HepG2 (cell line): ENCODE results near the gene MYO18B.

Source experiments
- JARID2 ChIP-seq: sonication (generic); formaldehyde crosslinking; IDR thresholded peaks from 2 replicates; pipeline ENCODE4 v1.8.1; 2023; ENCODE audit warnings: missing genetic modification reagents, inconsistent platforms; ENCODE audit not compliant: insufficient replicate concordance
- TP53 ChIP-seq: sonication (generic); formaldehyde crosslinking; conservative IDR thresholded peaks from 2 replicates; pipeline ENCODE4 v1.4.0; 2020; ENCODE audit warnings: missing genetic modification reagents
- ZNF329 ChIP-seq: sonication (generic); formaldehyde crosslinking; IDR thresholded peaks from 2 replicates; pipeline ENCODE4 v1.9.0; 2021; ENCODE audit warnings: low read depth, mild to moderate bottlenecking, missing genetic modification reagents
- TF ChIP-seq, protein P1 (sequence below): sonication (generic); formaldehyde crosslinking; IDR thresholded peaks from 2 replicates; pipeline ENCODE4 v1.8.1; 2023; ENCODE audit warnings: mild to moderate bottlenecking, missing genetic modification reagents
- TF ChIP-seq, protein P2 (sequence below): sonication (generic); formaldehyde crosslinking; IDR thresholded peaks from one replicate; pipeline ENCODE4 v1.5.1; 2020; ENCODE audit warnings: mild to moderate bottlenecking, missing genetic modification reagents; ENCODE audit errors: not compliant biosample characterization

DNA sequence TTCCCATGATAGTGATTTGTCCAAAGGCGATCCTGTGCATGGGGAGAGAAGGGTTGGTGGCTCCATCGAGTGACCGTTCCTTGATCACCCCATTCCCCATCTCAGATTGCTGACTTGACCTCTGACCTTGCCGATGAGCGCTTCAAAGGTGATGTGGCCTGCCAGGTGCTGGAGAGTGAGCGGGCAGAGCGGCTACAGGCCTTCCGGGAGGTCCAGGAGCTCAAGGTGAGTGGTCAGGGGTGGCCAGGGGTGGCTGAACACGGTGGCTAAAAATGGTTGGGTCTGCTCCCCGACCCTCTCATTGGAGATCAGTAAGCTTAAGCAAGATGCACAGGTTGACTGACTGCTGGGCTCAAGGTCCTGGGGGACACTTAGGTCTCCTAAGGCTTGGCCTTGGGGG, 148.7 kb downstream of the MYO18B start:
- TF ChIP-seq TP53 (CRISPR knock-in tag), result no peak
- TF ChIP-seq ZNF329, result no peak
- TF ChIP-seq, protein P1, sequence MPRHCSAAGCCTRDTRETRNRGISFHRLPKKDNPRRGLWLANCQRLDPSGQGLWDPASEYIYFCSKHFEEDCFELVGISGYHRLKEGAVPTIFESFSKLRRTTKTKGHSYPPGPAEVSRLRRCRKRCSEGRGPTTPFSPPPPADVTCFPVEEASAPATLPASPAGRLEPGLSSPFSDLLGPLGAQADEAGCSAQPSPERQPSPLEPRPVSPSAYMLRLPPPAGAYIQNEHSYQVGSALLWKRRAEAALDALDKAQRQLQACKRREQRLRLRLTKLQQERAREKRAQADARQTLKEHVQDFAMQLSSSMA (CRISPR knock-in tag), result no peak
- no peak for TF ChIP-seq JARID2 (CRISPR knock-in tag)
- TF ChIP-seq, protein P2, sequence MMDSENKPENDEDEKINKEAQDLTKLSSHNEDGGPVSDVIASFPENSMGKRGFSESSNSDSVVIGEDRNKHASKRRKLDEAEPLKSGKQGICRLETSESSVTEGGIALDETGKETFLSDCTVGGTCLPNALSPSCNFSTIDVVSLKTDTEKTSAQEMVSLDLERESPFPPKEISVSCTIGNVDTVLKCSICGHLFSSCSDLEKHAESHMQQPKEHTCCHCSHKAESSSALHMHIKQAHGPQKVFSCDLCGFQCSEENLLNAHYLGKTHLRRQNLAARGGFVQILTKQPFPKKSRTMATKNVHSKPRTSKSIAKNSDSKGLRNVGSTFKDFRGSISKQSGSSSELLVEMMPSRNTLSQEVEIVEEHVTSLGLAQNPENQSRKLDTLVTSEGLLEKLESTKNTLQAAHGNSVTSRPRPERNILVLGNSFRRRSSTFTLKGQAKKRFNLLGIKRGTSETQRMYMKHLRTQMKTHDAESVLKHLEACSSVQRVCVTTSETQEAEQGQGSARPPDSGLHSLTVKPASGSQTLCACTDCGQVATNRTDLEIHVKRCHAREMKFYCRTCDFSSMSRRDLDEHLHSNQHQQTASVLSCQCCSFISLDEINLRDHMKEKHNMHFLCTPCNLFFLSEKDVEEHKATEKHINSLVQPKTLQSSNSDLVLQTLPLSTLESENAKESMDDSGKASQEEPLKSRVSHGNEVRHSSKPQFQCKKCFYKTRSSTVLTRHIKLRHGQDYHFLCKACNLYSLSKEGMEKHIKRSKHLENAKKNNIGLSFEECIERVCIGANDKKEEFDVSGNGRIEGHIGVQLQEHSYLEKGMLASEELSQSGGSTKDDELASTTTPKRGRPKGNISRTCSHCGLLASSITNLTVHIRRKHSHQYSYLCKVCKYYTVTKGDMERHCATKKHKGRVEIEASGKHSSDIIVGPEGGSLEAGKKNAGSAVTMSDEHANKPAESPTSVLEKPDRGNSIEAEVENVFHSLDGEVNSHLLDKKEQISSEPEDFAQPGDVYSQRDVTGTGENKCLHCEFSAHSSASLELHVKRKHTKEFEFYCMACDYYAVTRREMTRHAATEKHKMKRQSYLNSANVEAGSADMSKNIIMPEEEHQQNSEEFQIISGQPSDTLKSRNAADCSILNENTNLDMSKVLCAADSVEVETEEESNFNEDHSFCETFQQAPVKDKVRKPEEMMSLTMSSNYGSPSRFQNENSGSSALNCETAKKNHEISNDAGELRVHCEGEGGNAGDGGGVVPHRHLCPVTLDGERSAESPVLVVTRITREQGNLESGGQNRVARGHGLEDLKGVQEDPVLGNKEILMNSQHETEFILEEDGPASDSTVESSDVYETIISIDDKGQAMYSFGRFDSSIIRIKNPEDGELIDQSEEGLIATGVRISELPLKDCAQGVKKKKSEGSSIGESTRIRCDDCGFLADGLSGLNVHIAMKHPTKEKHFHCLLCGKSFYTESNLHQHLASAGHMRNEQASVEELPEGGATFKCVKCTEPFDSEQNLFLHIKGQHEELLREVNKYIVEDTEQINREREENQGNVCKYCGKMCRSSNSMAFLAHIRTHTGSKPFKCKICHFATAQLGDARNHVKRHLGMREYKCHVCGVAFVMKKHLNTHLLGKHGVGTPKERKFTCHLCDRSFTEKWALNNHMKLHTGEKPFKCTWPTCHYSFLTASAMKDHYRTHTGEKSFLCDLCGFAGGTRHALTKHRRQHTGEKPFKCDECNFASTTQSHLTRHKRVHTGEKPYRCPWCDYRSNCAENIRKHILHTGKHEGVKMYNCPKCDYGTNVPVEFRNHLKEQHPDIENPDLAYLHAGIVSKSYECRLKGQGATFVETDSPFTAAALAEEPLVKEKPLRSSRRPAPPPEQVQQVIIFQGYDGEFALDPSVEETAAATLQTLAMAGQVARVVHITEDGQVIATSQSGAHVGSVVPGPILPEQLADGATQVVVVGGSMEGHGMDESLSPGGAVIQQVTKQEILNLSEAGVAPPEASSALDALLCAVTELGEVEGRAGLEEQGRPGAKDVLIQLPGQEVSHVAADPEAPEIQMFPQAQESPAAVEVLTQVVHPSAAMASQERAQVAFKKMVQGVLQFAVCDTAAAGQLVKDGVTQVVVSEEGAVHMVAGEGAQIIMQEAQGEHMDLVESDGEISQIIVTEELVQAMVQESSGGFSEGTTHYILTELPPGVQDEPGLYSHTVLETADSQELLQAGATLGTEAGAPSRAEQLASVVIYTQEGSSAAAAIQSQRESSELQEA (CRISPR knock-in tag), result no peak
